Measurements from ENCODE around the gene SMIM26. TPM values are rescaled to one million over a fixed set of nuclear protein-coding genes. Genes with fewer than 3 reads are reported as not detected.

SMIM26 gene
- total RNA-seq, 1 donor from 2014 or later = 82.7 TPM

DNA sequence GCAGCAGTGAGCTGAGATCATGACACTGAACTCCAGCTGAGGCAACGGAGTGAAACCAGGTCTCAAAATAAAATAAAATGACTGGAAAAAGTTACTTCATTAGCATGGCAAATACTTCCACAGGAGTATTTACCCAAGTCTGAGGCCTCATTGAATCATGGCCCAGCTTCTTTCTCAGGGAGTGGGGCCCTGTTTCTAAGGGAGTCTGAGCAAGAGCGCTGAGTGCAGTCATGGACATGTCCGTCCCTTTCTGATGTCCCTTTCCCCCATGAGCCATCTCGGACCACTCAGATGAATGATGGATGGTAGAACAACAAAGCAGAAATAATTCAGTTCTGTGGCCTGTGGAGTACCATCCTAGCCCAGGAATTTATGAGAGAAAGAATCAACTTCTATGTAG lies 12.8 kb downstream of the SMIM26 start:
- DNase-seq (ENCODE audit: low read depth) = no peak

DNA sequence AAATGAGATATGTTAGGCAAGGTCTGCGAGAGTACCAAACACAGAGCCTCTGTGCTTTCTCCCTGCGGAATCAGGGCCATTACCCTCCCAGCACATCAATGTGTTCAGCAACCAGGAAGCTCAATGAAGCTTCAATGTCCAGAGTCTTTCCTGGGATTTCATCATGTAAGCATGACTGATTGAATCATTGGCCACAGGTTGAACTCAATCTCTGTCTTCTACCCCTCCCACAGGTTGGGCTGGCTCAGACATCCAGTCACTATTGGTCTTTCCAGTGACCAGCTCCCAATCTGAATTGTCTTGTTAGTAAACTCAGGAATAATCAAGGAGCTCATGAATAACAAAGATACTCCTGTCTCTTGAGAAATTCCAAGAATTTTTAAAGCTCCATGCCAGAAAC lies 17.9 kb downstream of the SMIM26 start:
- peak; percentile 95 for DNase-seq (ENCODE audit: low read depth)

DNA sequence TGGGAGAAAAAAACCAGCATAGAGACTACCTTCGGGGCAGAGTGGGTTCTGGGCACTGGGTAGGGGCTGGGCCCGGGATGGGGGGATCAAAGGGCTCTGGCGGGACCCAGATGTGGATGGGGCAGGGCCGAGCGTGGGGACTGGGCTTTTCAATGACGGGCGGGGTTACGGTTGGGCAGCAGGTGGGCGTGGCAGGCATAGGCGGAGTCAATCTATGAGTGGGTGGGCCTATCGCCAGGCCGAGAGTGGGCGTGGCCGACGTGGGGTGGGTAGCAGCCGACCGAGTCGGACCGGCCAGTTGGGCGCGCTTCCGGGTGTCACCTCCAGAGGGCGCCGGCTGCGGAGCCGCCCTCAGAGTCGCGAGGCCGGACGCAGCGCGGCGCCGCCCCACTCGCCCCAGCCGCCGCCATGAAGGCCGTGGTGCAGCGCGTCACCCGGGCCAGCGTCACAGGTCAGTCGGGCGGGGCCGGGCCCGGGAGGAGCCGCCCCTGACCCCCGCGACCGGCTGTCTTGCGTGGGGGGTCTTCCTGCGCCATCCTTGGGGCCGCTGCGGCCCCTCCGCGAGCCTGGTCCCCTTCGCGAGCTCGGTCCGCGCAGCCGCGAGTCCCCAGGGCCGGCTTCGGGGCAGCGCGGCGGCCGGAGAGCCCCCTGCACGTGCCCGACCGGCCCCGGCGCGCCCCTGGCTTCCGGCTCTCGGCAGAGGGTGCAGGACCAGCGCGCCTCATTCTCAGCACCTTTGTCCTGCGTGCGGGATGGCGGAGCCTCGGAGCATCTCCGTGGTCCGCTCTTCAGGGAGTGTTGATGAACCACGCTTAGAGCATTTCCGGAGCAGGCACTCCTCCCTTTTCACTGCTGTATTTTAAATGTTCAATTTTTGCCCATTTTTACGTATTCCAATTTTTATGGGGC lies 20.7 kb downstream of the SMIM26 start, which contains the start of gene DTD1:
TSS of gene DTD1 (plus strand) at position 390 of the 909 bp plus-strand sequence. CDS start at position 409, 19 bp downstream.
- peak; percentile 57 for DNase-seq (ENCODE audit: low read depth)

GRCh38 chr20:18588574-18588933 lies 21.3 kb downstream of the SMIM26 start:
- no peak for DNase-seq (ENCODE audit: low read depth)

DNA sequence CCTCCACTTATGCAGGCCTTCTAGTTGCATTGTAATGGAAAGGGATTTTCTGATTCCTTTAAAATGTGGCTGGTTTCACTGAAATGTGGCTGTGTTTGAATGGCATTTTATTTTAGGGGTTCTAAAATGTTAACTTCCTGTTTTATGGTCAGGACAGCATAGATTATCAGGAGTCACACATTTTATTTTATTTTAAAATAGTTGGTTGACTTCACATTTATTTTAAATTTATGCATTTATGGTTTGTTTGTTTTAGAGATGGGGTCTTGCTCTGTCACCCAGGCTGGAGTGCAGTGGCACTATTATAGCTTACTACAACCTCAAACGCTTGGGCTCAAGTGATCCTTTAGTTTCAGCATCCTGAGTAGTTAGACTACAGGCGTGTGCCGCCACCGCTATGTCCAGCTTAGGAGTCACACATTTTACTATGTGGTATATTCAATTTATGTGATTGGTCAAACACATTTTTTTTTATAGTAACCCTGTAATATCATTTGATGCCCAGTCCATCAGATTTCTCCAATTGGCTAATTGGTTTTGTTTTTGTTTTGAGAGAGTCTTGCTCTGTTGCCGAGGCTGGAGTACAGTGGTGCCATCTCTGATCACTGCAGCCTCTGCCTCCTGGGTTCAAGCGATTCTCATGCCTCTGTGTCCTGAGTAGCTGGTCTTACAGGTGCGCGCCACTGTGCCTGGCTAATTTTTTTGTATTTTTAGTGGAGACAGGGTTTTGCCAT lies 22.9 kb downstream of the SMIM26 start:
- DNase-seq (ENCODE audit: low read depth) = no peak

DNA sequence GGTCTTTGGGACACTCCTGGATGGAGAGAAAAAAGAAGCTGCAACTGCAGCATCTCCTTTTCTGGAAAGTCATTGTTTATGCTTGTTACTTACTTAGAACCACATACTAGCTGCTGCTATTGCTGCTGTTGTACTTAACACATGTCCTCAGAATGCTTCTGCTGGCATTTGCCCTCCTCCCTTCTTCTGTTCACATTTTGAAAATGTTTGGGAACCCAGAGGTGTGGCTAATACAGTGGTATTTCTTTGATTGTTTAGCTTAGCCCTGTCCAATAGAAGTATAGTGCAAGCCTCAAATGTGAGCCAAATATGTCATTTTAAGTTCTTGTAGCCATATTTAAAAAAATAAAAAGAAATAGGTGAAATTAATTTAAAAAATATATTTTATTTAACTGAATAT lies 29.0 kb downstream of the SMIM26 start:
- DNase-seq (ENCODE audit: low read depth) = no peak

GRCh38 chr20:18609741-18610140 lies 42.5 kb downstream of the SMIM26 start:
- no peak for DNase-seq (ENCODE audit: low read depth)

DNA sequence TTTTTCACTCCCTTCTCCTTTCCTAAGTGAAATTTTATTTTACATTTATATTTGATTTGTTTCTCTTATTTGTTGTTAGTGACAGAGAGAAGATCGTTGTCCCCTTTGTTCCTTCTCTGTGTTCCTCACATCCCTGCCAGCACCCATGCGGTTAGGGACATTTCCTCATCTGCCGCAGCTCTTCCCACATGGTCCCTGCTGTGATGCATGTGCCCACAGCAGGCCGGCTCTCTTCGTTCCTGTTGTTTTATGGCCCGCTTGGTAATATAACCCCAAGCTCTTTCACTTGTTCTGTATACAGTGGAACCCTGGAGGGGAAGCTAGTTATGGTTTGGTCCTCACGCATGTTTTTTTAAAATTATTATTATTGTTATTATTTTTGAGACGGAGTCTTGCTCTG lies 44.3 kb downstream of the SMIM26 start:
- no peak for DNase-seq (ENCODE audit: low read depth)

- peak; percentile 43 for DNase-seq (ENCODE audit: low read depth)
Observed at GRCh38 chr20:18613553-18613952, 46.3 kb downstream of the SMIM26 start.

DNA sequence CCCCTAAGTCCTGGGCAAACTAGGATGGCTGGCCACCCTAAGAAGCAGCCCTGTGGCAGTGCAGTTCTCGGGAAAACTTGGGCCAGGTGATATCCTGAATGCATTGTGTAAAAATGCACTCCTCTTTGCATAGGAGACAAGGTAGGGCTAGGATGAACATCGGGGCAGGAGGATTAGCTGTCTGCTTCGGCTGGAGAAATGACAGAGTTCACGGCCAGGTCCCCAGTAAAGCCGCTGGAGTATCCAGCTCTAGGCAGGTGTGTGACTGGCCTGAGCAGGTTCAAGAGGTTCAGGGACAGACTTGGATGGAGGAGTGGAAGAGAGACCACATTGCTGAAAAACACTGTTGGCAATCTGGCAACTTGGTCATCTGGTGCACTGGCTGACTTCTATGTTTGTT lies 47.0 kb downstream of the SMIM26 start:
- DNase-seq (ENCODE audit: low read depth) = no peak

DNA sequence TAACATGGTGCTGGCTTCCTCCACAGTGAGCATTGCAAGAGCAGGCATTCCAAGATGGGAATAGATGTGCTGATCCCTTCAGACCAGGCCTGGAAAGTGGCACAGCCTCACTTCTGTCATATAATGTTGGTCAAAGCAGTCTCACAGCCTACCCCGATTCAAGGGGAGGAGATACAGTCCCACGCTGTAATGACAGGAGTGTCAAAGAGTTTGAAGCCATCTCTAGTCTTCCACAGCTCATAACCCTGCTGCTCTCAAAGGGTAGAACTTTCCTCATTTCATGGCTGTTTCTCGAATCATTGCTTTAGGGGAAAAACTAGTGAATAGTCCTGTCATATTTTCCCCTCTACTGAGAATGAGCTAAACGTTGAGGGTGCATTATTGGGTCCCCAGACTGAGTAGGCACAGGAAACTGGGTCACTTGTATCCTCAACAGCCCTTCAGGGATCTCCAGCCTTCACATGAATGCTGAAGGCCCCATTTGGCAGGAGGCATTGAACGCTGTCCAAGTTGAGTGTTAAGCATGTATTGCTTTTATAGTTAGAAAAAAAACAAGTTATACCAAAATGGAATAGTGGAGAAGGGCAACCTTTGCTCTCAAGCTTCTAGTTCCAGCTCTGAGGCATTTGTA lies 47.9 kb downstream of the SMIM26 start:
- no peak for DNase-seq (ENCODE audit: low read depth)

Other genes starting within 250 kb of the SMIM26 start
- gene DZANK1, start 100.4 kb upstream of the SMIM26 start, total RNA-seq = 1.2 and 3.3 TPM in 2 replicates
- 11.7 and 16.1 TPM in 2 replicates for gene POLR3F, start 100.0 kb upstream of the SMIM26 start, total RNA-seq
- 18.8 and 46.2 TPM in 2 replicates for gene RBBP9, start 70.2 kb upstream of the SMIM26 start, total RNA-seq
- gene SEC23B, start 59.5 kb upstream of the SMIM26 start, total RNA-seq = 114 and 123 TPM in 2 replicates
- gene DTD1, start 20.6 kb downstream of the SMIM26 start, total RNA-seq = 92.6 and 150 TPM in 2 replicates
- not detected in 2 replicates for gene SCP2D1, start 246.4 kb downstream of the SMIM26 start, total RNA-seq

Measured in renal cortical epithelial cell (primary cell).